H9 (cell line): ENCODE data around the gene NFKBIA. TPM values are rescaled to one million over a fixed set of nuclear protein-coding genes. Genes with fewer than 3 reads are reported as not detected.

ENCODE experiments used
- DNase-seq: peaks from one replicate; pipeline ENCODE4 v3.0.0-alpha.2; 2017
- H2AFZ ChIP-seq: one replicate; pipeline ENCODE4 v1.6.1; 2013; ENCODE audit warnings: mild to moderate bottlenecking, low read length, control low read depth, moderate library complexity
- H2AK5ac ChIP-seq: 2 replicates; pipeline ENCODE4 v1.6.1; 2013; ENCODE audit warnings: low read length, control low read depth, mixed read lengths; ENCODE audit not compliant: insufficient read length
- H2BK120ac ChIP-seq: one replicate; pipeline ENCODE4 v1.6.1; 2013; ENCODE audit warnings: low read depth, mild to moderate bottlenecking, low read length, control low read depth, inconsistent platforms; ENCODE audit not compliant: poor library complexity, severe bottlenecking
- H2BK12ac ChIP-seq: 2 replicates; pipeline ENCODE4 v1.6.1; 2013; ENCODE audit warnings: low read length, control low read depth, mixed read lengths, low read depth; ENCODE audit not compliant: insufficient read length
- H2BK15ac ChIP-seq: 2 replicates; pipeline ENCODE4 v1.6.1; 2013; ENCODE audit warnings: low read depth, low read length, control low read depth
- H2BK20ac ChIP-seq: one replicate; pipeline ENCODE4 v1.6.1; 2013; ENCODE audit warnings: low read depth, mild to moderate bottlenecking, low read length, control low read depth, inconsistent platforms; ENCODE audit not compliant: poor library complexity, severe bottlenecking
- H2BK5ac ChIP-seq: 2 replicates; pipeline ENCODE4 v1.6.1; 2013; ENCODE audit warnings: low read length, control low read depth, mixed read lengths; ENCODE audit not compliant: insufficient read length
- H3K14ac ChIP-seq: 2 replicates; pipeline ENCODE4 v1.6.1; 2013; ENCODE audit warnings: low read length, control low read depth; ENCODE audit not compliant: insufficient read depth
- H3K18ac ChIP-seq: 2 replicates; pipeline ENCODE4 v1.6.1; 2013; ENCODE audit warnings: low read depth, mild to moderate bottlenecking, mixed read lengths, low read length, control low read depth; ENCODE audit not compliant: insufficient read length
- H3K23ac ChIP-seq: 2 replicates; pipeline ENCODE4 v1.6.1; 2013; ENCODE audit warnings: low read length, control low read depth, mixed read lengths, low read depth; ENCODE audit not compliant: insufficient read length
- H3K23me2 ChIP-seq: 2 replicates; pipeline ENCODE4 v1.6.1; 2013; ENCODE audit warnings: low read depth, mild to moderate bottlenecking, mixed read lengths, low read length, control low read depth; ENCODE audit not compliant: insufficient read length, poor library complexity, severe bottlenecking
- H3K27ac ChIP-seq: 2 replicates; pipeline ENCODE4 v1.5.1; 2013; ENCODE audit warnings: low read length, control low read depth, mixed read lengths, low read depth; ENCODE audit not compliant: insufficient read length
- H3K27me3 ChIP-seq: 2 replicates; pipeline ENCODE4 v1.6.1; 2013; ENCODE audit warnings: low read length, control low read depth, inconsistent platforms; ENCODE audit not compliant: insufficient read depth
- H3K4ac ChIP-seq: 2 replicates; pipeline ENCODE4 v1.6.1; 2013; ENCODE audit warnings: low read depth, mild to moderate bottlenecking, control low read depth, inconsistent platforms, low read length, moderate library complexity
- H3K4me1 ChIP-seq: 2 replicates; pipeline ENCODE4 v1.6.1; 2013; ENCODE audit warnings: low read length, control low read depth, inconsistent platforms; ENCODE audit not compliant: insufficient read depth
- H3K4me2 ChIP-seq: 2 replicates; pipeline ENCODE4 v1.6.1; 2013; ENCODE audit warnings: low read length, control low read depth, mixed read lengths; ENCODE audit not compliant: insufficient read length, insufficient read depth
- H3K56ac ChIP-seq: 2 replicates; pipeline ENCODE4 v1.6.1; 2013; ENCODE audit warnings: low read depth, mild to moderate bottlenecking, mixed read lengths, low read length, control low read depth; ENCODE audit not compliant: insufficient read length
- H3K79me1 ChIP-seq: 2 replicates; pipeline ENCODE4 v1.6.1; 2013; ENCODE audit warnings: low read depth, mild to moderate bottlenecking, moderate library complexity, low read length, control low read depth, inconsistent platforms; ENCODE audit not compliant: insufficient read depth, poor library complexity, severe bottlenecking
- H3K79me2 ChIP-seq: 2 replicates; pipeline ENCODE4 v1.6.1; 2013; ENCODE audit warnings: low read length, control low read depth, inconsistent platforms; ENCODE audit not compliant: insufficient read depth
- H3K9ac ChIP-seq: 2 replicates; pipeline ENCODE4 v1.6.1; 2013; ENCODE audit warnings: low read length, control low read depth, mixed read lengths; ENCODE audit not compliant: insufficient read length; ENCODE audit errors: extremely low read depth
- H3K9me3 ChIP-seq: one replicate; pipeline ENCODE4 v1.6.1; 2013; ENCODE audit warnings: low read depth, low read length, inconsistent platforms; ENCODE audit not compliant: control insufficient read depth
- H3T11ph ChIP-seq: one replicate; pipeline ENCODE4 v1.6.1; 2013; ENCODE audit warnings: mild to moderate bottlenecking, low read length, control low read depth, inconsistent platforms
- H4K20me1 ChIP-seq: one replicate; pipeline ENCODE4 v1.6.1; 2013; ENCODE audit not compliant: control insufficient read depth, insufficient read length, insufficient read depth
- H4K5ac ChIP-seq: 2 replicates; pipeline ENCODE4 v1.6.1; 2013; ENCODE audit warnings: low read depth, mild to moderate bottlenecking, mixed read lengths, low read length, control low read depth; ENCODE audit not compliant: insufficient read length
- H4K8ac ChIP-seq: replicated peaks from 2 replicates; pipeline ENCODE4 v1.6.1; 2013; ENCODE audit warnings: low read length, control low read depth, mixed read lengths, low read depth; ENCODE audit not compliant: insufficient read length
- H4K91ac ChIP-seq: 2 replicates; pipeline ENCODE4 v1.6.1; 2013; ENCODE audit warnings: low read depth, mild to moderate bottlenecking, moderate library complexity, mixed read lengths, low read length, control low read depth; ENCODE audit not compliant: insufficient read length
- H3K27ac Mint-ChIP-seq, 3 experiments: 2 replicates in 2 of 3; 3 replicates in 1 of 3; pipeline ENCODE4 v1.8.0; 2020 to 2021; ENCODE audit warnings: mixed read lengths in 3 of 3, mild to moderate bottlenecking in 1 of 3, moderate library complexity in 1 of 3
- H3K27me3 Mint-ChIP-seq: 2 replicates; pipeline ENCODE4 v1.8.0; 2021; ENCODE audit warnings: low read depth, mild to moderate bottlenecking, moderate library complexity, mixed read lengths
- H3K36me3 Mint-ChIP-seq, 3 experiments: 2 replicates in 2 of 3; 3 replicates in 1 of 3; pipeline ENCODE4 v1.8.0; 2020 to 2021; ENCODE audit warnings: low read depth in 3 of 3, mixed read lengths in 3 of 3; ENCODE audit not compliant: insufficient read depth in 1 of 3
- H3K4me1 Mint-ChIP-seq, 2 experiments: 2 replicates each; pipeline ENCODE4 v1.8.0; 2020; ENCODE audit warnings: mixed read lengths in 2 of 2
- H3K4me3 Mint-ChIP-seq, 2 experiments: 2 replicates in 1 of 2; 3 replicates in 1 of 2; pipeline ENCODE4 v1.8.0; 2020 to 2021; ENCODE audit warnings: mild to moderate bottlenecking in 2 of 2, mixed read lengths in 2 of 2, moderate library complexity in 1 of 2
- H3K9me3 Mint-ChIP-seq, 2 experiments: 2 replicates in 1 of 2; 3 replicates in 1 of 2; pipeline ENCODE4 v1.8.0; 2020; ENCODE audit warnings: mild to moderate bottlenecking in 2 of 2, mixed read lengths in 2 of 2, moderate library complexity in 1 of 2
- CTCF ChIP-seq: fragments of 200-600 bp; sonication (generic); conservative IDR thresholded peaks from 3 replicates; pipeline ENCODE4 v1.8.0; 2021; ENCODE audit warnings: antibody characterized with exemption, mild to moderate bottlenecking
- WGBS: extraction: QIAGEN DNeasy Blood & Tissue Kit; methylation state at CpG from one replicate; pipeline ENCODE4 v1.1.7; 2013; ENCODE audit warnings: missing lambda C conversion rate, low lambda C conversion rate, mixed read lengths; ENCODE audit not compliant: insufficient read length; ENCODE audit errors: extremely low coverage; 5-methylcytosine and 5-hydroxymethylcytosine counted together
- total RNA-seq: library from RNA; stranded (reverse); gene quantifications from 2 replicates; pipeline ENCODE4 v1.2.1, GENCODE V29; 2021

Gene NFKBIA
- total RNA-seq, 1 experiment from 2014 or later, result 38.4 TPM

GRCh38 chr14:35446450-35446849 is 41.9 kb upstream of the NFKBIA start:
- no CpG with 5 or more reads among the region's 1 CpG for WGBS
- Histone ChIP-seq H3K9ac (no peak overlapping the region), H2BK5ac (no peak overlapping the region), H4K20me1 (no peaks in the 10 kb centered on the region), H3K79me1 (no peaks in the 10 kb centered on the region), H4K91ac (no peak overlapping the region), H3K18ac (no peak overlapping the region), H4K5ac (no peak overlapping the region), H3T11ph (no peak overlapping the region), H3K23ac (no peak overlapping the region), H3K23me2 (no peaks in the 10 kb centered on the region), H3K27me3 (no peaks in the 10 kb centered on the region), H4K8ac (no peak overlapping the region), H3K4ac (no peak overlapping the region), H3K4me2 (no peak overlapping the region), H3K4me1 (no peaks in the 10 kb centered on the region), H3K9me3 (no peaks in the 10 kb centered on the region), H2AK5ac (no peak overlapping the region), H2BK120ac (no peak overlapping the region), H3K14ac (no peak overlapping the region), H3K56ac (no peak overlapping the region), H2BK20ac (no peak overlapping the region), H3K27ac (no peak overlapping the region), H2BK12ac (no peak overlapping the region), H2BK15ac (no peak overlapping the region), H2AFZ (no peak overlapping the region), H3K79me2 (no peaks in the 10 kb centered on the region)
- peaks cover 0 to 2% of the 10 kb centered on the region in 2 experiments; a peak in 2 of 5 replicates for H3K9me3 Mint-ChIP-seq
- TF ChIP-seq CTCF, result no peak
- no peaks in the 10 kb centered on the region for H3K27me3 Mint-ChIP-seq
- no peak overlapping the region for H3K4me3 Mint-ChIP-seq
- DNase-seq, result no peak
- no peaks in the 10 kb centered on the region for H3K36me3 Mint-ChIP-seq
- H3K4me1 Mint-ChIP-seq, result no peaks in the 10 kb centered on the region
- no peak overlapping the region for H3K27ac Mint-ChIP-seq
